MCF 10A (cell line): ENCODE measurements around the gene MGAT5. TPM values are rescaled to one million over a fixed set of nuclear protein-coding genes. Genes with fewer than 3 reads are reported as not detected.

Experiments used
- BruUV-seq: library from RNA; stranded (reverse); fragments of 400-500 nt; replicated peaks from 2 replicates; lab custom pipeline; 2021; lab: Mats Ljungman, UMichigan
- CTCF ChIA-PET: fragments of 300-600 bp; sonication (Branson Sonifier 250); formaldehyde crosslinking; extraction: SDS; loops from one replicate; lab custom pipeline; 2021; ENCODE audit warnings: antibody characterized with exemption, inconsistent platforms; lab: Yijun Ruan, JAX
- POLR2A ChIA-PET: fragments of 300-600, 350-650 bp; sonication (Branson Sonifier 250); formaldehyde crosslinking; extraction: SDS; loops from one replicate; lab custom pipeline; 2020; ENCODE audit warnings: antibody characterized with exemption, inconsistent platforms; lab: Yijun Ruan, JAX
- DNase-seq: peaks from one replicate; pipeline ENCODE4 v3.0.0-alpha.2; 2018; ENCODE audit not compliant: unreplicated experiment
- H3K27ac Mint-ChIP-seq: one replicate; pipeline ENCODE4 v1.8.0; 2022; ENCODE audit warnings: mild to moderate bottlenecking, low read depth, mixed read lengths; ENCODE audit not compliant: unreplicated experiment
- H3K27me3 Mint-ChIP-seq: one replicate; pipeline ENCODE4 v1.8.0; 2022; ENCODE audit warnings: mixed read lengths; ENCODE audit not compliant: insufficient read depth, unreplicated experiment
- H3K36me3 Mint-ChIP-seq: one replicate; pipeline ENCODE4 v1.8.0; 2022; ENCODE audit warnings: mild to moderate bottlenecking, moderate library complexity, mixed read lengths; ENCODE audit not compliant: insufficient read depth, unreplicated experiment
- H3K4me1 Mint-ChIP-seq: one replicate; pipeline ENCODE4 v1.8.0; 2022; ENCODE audit warnings: mixed read lengths; ENCODE audit not compliant: insufficient read depth, unreplicated experiment
- H3K4me3 Mint-ChIP-seq: one replicate; pipeline ENCODE4 v1.8.0; 2022; ENCODE audit warnings: mild to moderate bottlenecking, moderate library complexity, mixed read lengths; ENCODE audit not compliant: unreplicated experiment
- H3K9me3 Mint-ChIP-seq: one replicate; pipeline ENCODE4 v1.8.0; 2022; ENCODE audit warnings: mixed read lengths; ENCODE audit not compliant: unreplicated experiment
- intact Hi-C: fragments of 100-400 bp; cut with micrococcal nuclease; formaldehyde crosslinking; loops from 2 replicates; pipeline ENCODE4 v1.14.1; 2022
- total RNA-seq: library from RNA; stranded (reverse); gene quantifications from 2 replicates; pipeline ENCODE4 v1.2.3, GENCODE V29; 2022
- TF ChIP-seq, protein P1 (sequence below): fragments of 200-600 bp; IDR thresholded peaks from one replicate; pipeline ENCODE4 v1.8.0; 2022; ENCODE audit warnings: antibody characterized with exemption, mild to moderate bottlenecking; ENCODE audit not compliant: unreplicated experiment

The MGAT5 gene
- total RNA-seq, 1 experiment from 2014 or later = 22.2 TPM

DNA sequence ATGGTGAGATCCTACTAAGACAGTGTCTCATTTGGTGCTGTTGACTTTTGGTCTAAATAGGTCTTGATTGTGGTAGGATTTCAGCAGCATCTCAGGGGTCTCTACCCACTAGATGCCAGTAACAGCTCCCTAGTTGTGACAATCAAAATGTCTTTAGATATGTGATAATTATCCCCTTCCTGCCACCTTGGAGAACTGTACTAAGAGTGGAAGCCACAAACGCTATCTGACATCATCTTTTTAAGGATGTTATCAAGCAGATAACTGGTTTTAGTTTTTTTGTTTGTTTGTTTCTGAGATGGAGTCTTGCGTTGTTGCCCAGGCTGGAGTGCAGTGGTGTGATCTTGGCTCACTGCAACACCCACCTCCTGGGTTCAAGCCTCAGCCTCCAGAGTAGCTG lies 3.1 kb downstream of the MGAT5 start:
- no peak for DNase-seq
- TF ChIP-seq, protein P1, sequence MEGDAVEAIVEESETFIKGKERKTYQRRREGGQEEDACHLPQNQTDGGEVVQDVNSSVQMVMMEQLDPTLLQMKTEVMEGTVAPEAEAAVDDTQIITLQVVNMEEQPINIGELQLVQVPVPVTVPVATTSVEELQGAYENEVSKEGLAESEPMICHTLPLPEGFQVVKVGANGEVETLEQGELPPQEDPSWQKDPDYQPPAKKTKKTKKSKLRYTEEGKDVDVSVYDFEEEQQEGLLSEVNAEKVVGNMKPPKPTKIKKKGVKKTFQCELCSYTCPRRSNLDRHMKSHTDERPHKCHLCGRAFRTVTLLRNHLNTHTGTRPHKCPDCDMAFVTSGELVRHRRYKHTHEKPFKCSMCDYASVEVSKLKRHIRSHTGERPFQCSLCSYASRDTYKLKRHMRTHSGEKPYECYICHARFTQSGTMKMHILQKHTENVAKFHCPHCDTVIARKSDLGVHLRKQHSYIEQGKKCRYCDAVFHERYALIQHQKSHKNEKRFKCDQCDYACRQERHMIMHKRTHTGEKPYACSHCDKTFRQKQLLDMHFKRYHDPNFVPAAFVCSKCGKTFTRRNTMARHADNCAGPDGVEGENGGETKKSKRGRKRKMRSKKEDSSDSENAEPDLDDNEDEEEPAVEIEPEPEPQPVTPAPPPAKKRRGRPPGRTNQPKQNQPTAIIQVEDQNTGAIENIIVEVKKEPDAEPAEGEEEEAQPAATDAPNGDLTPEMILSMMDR = no peak
- H3K9me3 Mint-ChIP-seq = no peaks in the 10 kb centered on the region
- peaks cover 5% of the 10 kb centered on the region for H3K36me3 Mint-ChIP-seq
- CTCF ChIA-PET = interaction anchor here (1.0 to 5.0 kb wide), 3 partner anchors 12 to 140 kb away, joined by 3 to 40 read pairs (median 4); no protein-coding TSS in a partner anchor
- intact Hi-C loops = no loop called here
- H3K27me3 Mint-ChIP-seq = no peaks in the 10 kb centered on the region
- BruUV-seq = no TSS peak
- H3K27ac Mint-ChIP-seq = no peak overlapping the region
- POLR2A ChIA-PET = no interaction called here
- peaks cover 17% of the 10 kb centered on the region for H3K4me1 Mint-ChIP-seq
- no peak overlapping the region for H3K4me3 Mint-ChIP-seq

DNA sequence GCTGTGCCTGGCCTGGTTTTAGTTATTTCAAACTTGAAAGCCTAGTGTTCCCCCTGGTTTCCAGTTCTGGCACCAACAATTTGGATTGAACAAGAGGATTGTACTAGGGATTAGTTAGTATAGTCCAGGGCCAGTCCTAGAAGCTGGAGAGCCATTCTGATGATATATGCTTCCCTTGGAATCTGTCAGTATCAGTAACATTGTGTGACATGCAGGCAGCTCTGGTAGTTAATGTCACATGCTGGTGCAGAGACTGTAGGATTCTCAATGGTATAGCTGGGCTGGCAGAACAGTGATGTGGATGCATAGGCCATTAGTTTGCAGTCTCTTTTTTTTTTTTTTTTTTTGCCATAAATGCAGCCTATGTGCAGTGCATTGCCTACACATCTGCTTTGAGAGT lies 3.6 kb downstream of the MGAT5 start:
- intact Hi-C loops = no loop called here
- POLR2A ChIA-PET = no interaction called here
- no peak for DNase-seq
- TF ChIP-seq, protein P1 = no peak
- no peaks in the 10 kb centered on the region for H3K27me3 Mint-ChIP-seq
- H3K4me1 Mint-ChIP-seq = peaks cover 12% of the 10 kb centered on the region
- H3K9me3 Mint-ChIP-seq = no peaks in the 10 kb centered on the region
- peaks cover 5% of the 10 kb centered on the region for H3K36me3 Mint-ChIP-seq
- CTCF ChIA-PET = interaction anchor here (0.5 to 5.0 kb wide), 2 partner anchors 13 to 373 kb away, joined by 3 to 40 read pairs; no protein-coding TSS in a partner anchor
- no TSS peak for BruUV-seq
- H3K4me3 Mint-ChIP-seq = no peak overlapping the region
- no peak overlapping the region for H3K27ac Mint-ChIP-seq

DNA sequence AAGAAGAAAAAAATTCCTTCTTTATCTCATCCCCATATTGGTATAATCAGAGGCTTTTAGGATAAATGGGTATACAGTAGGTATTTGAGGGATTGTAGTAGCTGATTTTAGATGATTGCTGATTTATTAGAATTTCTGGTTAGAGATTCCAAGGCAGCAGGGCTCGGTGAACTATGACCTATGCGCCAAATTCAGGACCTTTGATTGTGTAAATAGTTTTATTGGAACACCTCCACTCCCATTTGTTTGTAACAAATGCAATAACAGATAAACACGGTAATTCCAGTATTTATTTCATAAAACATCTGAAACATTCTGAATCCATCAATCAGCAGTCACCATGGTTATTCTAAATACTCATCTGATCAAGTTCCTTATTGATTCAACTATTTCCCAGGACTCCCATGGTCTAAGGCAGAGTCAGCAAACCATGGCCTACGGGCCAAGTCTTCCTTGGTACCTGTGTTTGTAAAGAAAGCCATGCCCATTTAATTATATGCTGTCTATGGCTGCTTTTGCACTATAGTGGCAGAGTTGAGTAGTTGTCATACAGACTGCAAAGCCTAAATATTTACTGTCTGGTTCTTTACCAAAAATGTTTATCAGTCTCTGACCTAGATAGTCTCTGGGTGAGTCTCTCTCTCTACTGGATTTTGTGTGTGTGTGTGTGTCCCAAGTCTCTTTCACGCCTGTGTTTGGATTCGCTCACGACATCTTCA lies 4.3 kb downstream of the MGAT5 start:
- no peak overlapping the region for H3K27ac Mint-ChIP-seq
- H3K9me3 Mint-ChIP-seq = no peaks in the 10 kb centered on the region
- H3K36me3 Mint-ChIP-seq = peaks cover 5% of the 10 kb centered on the region
- POLR2A ChIA-PET = no interaction called here
- intact Hi-C loops = no loop called here
- TF ChIP-seq, protein P1 = no peak
- no peak for DNase-seq
- CTCF ChIA-PET = interaction anchor here (0.5 to 5.0 kb wide), 2 partner anchors 13 to 374 kb away, joined by 3 to 40 read pairs; no protein-coding TSS in a partner anchor
- peaks cover 12% of the 10 kb centered on the region for H3K4me1 Mint-ChIP-seq
- no peak overlapping the region for H3K4me3 Mint-ChIP-seq
- no TSS peak for BruUV-seq
- no peaks in the 10 kb centered on the region for H3K27me3 Mint-ChIP-seq

DNA sequence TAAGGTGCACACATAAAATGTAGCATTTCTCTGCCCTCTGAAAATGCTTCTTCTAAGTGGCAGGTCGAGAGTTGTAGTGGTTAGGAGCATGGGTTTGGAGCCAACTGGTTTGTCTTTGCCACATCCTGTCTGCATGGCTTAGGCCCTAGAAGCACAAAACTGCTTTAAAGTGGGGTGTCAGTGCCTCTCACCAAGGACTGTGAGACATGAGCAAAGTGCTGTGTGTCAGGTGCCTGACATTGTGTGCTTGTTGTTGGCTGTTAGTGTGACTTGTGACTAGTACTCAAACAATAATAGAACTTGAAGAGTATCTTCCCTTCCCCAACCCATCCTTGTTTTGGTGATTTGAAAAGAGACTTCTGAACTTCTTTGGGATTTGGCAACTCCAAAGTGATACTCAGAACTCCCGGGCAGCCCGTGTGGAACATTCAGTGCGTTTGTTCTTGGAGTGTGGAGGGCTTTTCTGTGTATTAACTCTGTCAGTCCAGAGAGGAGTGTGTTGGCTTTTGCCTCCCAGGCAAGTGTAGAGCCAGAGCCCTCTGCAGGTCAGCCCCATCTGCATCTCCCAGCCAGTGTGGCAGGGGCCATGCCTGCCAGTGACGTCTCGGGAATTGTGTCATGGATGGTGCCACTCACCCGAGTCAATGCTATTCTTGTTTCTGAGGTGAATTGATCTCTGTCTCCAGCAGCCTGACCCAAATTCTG lies 5.0 kb downstream of the MGAT5 start:
- ChIA-PET CTCF (interaction anchor here (0.7 to 0.9 kb wide), 2 partner anchors 13 to 14 kb away, joined by 3 to 7 read pairs; no protein-coding TSS in a partner anchor), POLR2A (no interaction called here)
- Mint-ChIP-seq H3K9me3 (no peaks in the 10 kb centered on the region), H3K27me3 (no peaks in the 10 kb centered on the region), H3K27ac (no peak overlapping the region), H3K36me3 (peaks cover 5% of the 10 kb centered on the region), H3K4me3 (no peak overlapping the region), H3K4me1 (peaks cover 9% of the 10 kb centered on the region)
- DNase-seq = no peak
- intact Hi-C loops = no loop called here
- BruUV-seq = no TSS peak
- TF ChIP-seq, protein P1 = no peak
